HEK293T (cell line): ENCODE results near the gene DOCK1.

Experiments used
- FOXK2 ChIP-seq: fragments of 450-650 bp; IDR thresholded peaks from 2 replicates; pipeline ENCODE4 v1.6.1; 2016; ENCODE audit warnings: mild to moderate bottlenecking
- L3MBTL2 ChIP-seq: fragments of 450-650 bp; conservative IDR thresholded peaks from 2 replicates; pipeline ENCODE4 v1.6.1; 2016; ENCODE audit warnings: mild to moderate bottlenecking
- SP1 ChIP-seq: fragments of 450-650 bp; IDR thresholded peaks from 2 replicates; pipeline ENCODE4 v1.6.1; 2017
- ZNF384 ChIP-seq: fragments of 450-650 bp; IDR thresholded peaks from 2 replicates; pipeline ENCODE4 v1.6.1; 2016

DNA sequence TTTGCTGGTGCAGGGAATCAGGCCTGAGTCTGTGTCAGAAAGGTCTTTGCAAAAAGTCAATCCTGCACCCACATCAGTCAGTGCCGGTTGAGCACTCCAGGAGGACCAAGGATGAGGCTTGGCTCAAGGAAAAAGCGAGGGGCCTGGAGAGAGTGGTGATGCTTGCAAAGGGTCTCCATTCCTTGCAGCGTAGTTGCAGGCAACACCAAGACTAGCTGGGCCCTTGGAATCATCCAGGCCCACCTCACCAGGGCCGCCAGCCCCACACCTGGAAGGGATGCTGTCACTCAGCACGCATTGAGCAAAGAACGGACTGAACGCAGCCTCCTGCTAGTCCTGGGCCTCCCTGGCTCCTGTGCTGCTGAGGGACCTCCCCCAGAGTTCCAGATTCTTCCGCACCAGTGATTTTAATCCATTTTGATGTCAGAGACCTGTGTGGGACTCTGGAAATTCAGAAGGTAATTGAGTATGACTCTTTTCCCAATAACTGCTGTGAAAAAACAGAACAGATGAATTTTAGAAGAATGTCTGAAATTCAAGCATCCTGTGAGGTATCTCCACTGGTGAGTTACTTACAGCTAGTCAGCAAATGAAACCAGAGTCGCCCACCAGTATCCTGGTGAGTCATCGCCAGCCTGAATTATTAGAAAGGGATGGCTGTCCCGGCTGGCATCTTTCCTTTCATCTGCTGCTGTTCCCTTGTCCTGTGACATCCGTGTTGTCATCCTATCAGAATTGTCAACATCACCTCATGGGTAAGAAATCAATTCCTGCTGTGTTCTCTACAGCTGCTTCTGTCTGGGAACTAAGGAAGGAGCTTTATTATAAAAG lies 493.1 kb downstream of the DOCK1 start:
- TF ChIP-seq FOXK2 = no peak
- no peak for TF ChIP-seq L3MBTL2
- TF ChIP-seq SP1 = no peak
- TF ChIP-seq ZNF384 = no peak
